Frontal cortex (tissue), 4 donors: ENCODE results near the gene DNAJC21. TPM values are rescaled to one million over a fixed set of nuclear protein-coding genes. Genes with fewer than 3 reads are reported as not detected.

Experiments used
- DNase-seq, 2 donors: peaks; one replicate each; pipeline ENCODE4 v3.0.0; 2012; ENCODE audit warnings: low spot score in 2 of 2
- FAIRE-seq: peaks from 2 replicates; lab custom pipeline; 2012; peaks lifted over from hg19 to GRCh38; lab: Jason Lieb, UNC
- total RNA-seq: library from RNA; depleted of rRNA; stranded (reverse); fragments of >200 nt; gene quantifications from one replicate; pipeline ENCODE4 v1.2.3, GENCODE V29; 2014
- donor health status: control.
- donor health status: control.
- donor health status: control.

Gene DNAJC21
- 21.2 TPM for total RNA-seq

GRCh38 chr5:34929134-34929719, at the start of gene DNAJC21:
Gene DNAJC21, plus strand, starts transcription at chr5:34929559. Its CDS starts 261 bp downstream, at chr5:34929820.
- DNase-seq, result peak; percentile 97 to 98
- peak; percentile 31 for FAIRE-seq

GRCh38 chr5:34881246-34881645, 48.1 kb upstream of the DNAJC21 start:
- no peak for DNase-seq
- FAIRE-seq, result no peak

- FAIRE-seq, result no peak
- DNase-seq, result no peak
These were observed 42.8 kb upstream of the DNAJC21 start for GRCh38 chr5:34886392-34887119.

GRCh38 chr5:34889394-34889793, 40.0 kb upstream of the DNAJC21 start:
- no peak for DNase-seq
- FAIRE-seq, result no peak

- no peak for DNase-seq
- no peak for FAIRE-seq
These were observed 37.4 kb upstream of the DNAJC21 start for GRCh38 chr5:34891981-34892380.

GRCh38 chr5:34892414-34892813, 36.9 kb upstream of the DNAJC21 start:
- DNase-seq (no peak), FAIRE-seq (no peak)

GRCh38 chr5:34894716-34895115, 34.6 kb upstream of the DNAJC21 start:
- no peak for DNase-seq
- no peak for FAIRE-seq

GRCh38 chr5:34895641-34896419, 33.5 kb upstream of the DNAJC21 start:
- no peak for DNase-seq
- no peak for FAIRE-seq

- FAIRE-seq, result no peak
- no peak for DNase-seq
These were observed 31.7 kb upstream of the DNAJC21 start for GRCh38 chr5:34897646-34898045.

- FAIRE-seq (no peak), DNase-seq (peak; percentile 25 to 54)
These were observed 31.0 kb upstream of the DNAJC21 start for GRCh38 chr5:34898258-34898895.

- FAIRE-seq (no peak), DNase-seq (no peak)
These were observed 30.3 kb upstream of the DNAJC21 start for GRCh38 chr5:34899066-34899465.

GRCh38 chr5:34900652-34901051, 28.7 kb upstream of the DNAJC21 start:
- FAIRE-seq (no peak), DNase-seq (no peak)

- DNase-seq (no peak), FAIRE-seq (no peak)
These were observed 26.1 kb upstream of the DNAJC21 start for GRCh38 chr5:34903260-34903659.

GRCh38 chr5:34905564-34905963, 23.8 kb upstream of the DNAJC21 start:
- no peak for FAIRE-seq
- DNase-seq, result no peak

GRCh38 chr5:34913072-34913471, 16.3 kb upstream of the DNAJC21 start:
- no peak for DNase-seq
- FAIRE-seq, result no peak

GRCh38 chr5:34914671-34915138, 14.7 kb upstream of the DNAJC21 start:
- DNase-seq, result no peak
- no peak for FAIRE-seq

- no peak for FAIRE-seq
These were observed 14.1 kb upstream of the DNAJC21 start, which contains the start of the genes BRIX1 and RAD1 for GRCh38 chr5:34915139-34915855. Gene BRIX1, plus strand, starts transcription at chr5:34915711. Its CDS starts 28 bp downstream, at chr5:34915739. Gene RAD1, minus strand, starts transcription at chr5:34915504. Its CDS starts 612 bp downstream, at chr5:34914892.

GRCh38 chr5:34915856-34916192, 13.5 kb upstream of the DNAJC21 start:
- no peak for DNase-seq
- FAIRE-seq, result no peak

More at GRCh38 chr5:34915139-34915855, 14.1 kb upstream of the DNAJC21 start, which contains the start of the genes BRIX1 and RAD1:
- DNase-seq, result peak; percentile 72 to 88

GRCh38 chr5:34916518-34916917, 12.8 kb upstream of the DNAJC21 start:
- DNase-seq (no peak), FAIRE-seq (no peak)
